AG09309 (cell line): ENCODE measurements around the gene PTPRC.

ENCODE experiments used
- DNase-seq: peaks from one replicate; pipeline ENCODE4 v3.0.0-alpha.2; 2010; ENCODE audit warnings: low read depth
- H3K4me3 ChIP-seq: 2 replicates; pipeline ENCODE4 v1.5.1; 2011; ENCODE audit warnings: mild to moderate bottlenecking, low read depth, low read length, moderate library complexity; ENCODE audit not compliant: control insufficient read depth
- TF ChIP-seq, protein P1 (sequence below): IDR thresholded peaks from 2 replicates; pipeline ENCODE4 v1.5.1; 2011; ENCODE audit warnings: mild to moderate bottlenecking, low read depth, low read length, inconsistent platforms; ENCODE audit not compliant: insufficient read depth, control insufficient read depth; ENCODE audit errors: missing control alignments

PTPRC gene, protein sequence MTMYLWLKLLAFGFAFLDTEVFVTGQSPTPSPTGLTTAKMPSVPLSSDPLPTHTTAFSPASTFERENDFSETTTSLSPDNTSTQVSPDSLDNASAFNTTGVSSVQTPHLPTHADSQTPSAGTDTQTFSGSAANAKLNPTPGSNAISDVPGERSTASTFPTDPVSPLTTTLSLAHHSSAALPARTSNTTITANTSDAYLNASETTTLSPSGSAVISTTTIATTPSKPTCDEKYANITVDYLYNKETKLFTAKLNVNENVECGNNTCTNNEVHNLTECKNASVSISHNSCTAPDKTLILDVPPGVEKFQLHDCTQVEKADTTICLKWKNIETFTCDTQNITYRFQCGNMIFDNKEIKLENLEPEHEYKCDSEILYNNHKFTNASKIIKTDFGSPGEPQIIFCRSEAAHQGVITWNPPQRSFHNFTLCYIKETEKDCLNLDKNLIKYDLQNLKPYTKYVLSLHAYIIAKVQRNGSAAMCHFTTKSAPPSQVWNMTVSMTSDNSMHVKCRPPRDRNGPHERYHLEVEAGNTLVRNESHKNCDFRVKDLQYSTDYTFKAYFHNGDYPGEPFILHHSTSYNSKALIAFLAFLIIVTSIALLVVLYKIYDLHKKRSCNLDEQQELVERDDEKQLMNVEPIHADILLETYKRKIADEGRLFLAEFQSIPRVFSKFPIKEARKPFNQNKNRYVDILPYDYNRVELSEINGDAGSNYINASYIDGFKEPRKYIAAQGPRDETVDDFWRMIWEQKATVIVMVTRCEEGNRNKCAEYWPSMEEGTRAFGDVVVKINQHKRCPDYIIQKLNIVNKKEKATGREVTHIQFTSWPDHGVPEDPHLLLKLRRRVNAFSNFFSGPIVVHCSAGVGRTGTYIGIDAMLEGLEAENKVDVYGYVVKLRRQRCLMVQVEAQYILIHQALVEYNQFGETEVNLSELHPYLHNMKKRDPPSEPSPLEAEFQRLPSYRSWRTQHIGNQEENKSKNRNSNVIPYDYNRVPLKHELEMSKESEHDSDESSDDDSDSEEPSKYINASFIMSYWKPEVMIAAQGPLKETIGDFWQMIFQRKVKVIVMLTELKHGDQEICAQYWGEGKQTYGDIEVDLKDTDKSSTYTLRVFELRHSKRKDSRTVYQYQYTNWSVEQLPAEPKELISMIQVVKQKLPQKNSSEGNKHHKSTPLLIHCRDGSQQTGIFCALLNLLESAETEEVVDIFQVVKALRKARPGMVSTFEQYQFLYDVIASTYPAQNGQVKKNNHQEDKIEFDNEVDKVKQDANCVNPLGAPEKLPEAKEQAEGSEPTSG (N-terminal part only)

DNA sequence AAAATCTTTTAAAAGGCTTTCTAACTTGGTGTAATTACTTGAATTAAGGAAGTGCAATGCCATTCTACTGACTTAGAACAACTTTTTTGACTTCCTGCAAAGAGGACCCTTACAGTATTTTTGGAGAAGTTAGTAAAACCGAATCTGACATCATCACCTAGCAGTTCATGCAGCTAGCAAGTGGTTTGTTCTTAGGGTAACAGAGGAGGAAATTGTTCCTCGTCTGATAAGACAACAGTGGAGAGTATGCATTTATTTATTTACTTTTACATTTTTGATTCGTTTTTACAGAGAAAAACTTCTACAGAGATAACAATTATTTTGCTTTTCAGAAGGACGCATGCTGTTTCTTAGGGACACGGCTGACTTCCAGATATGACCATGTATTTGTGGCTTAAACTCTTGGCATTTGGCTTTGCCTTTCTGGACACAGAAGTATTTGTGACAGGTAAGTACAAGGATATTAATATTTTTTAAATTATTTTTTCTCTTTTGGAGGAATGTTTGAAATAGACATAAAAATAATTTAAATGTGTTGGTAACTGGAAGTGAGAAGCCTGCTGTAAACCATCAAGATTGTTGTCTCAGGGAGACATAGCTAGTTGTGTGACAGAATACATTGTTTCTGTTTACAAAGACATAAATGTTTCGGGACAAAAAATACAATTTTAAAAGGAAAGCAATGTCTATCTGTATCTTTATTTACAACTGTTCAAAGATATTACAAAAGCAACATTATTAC, at the start of gene PTPRC:
Gene PTPRC, plus strand, starts transcription at position 147 of the 742 bp plus-strand sequence. Its CDS starts 229 bp downstream, at position 376.
- TF ChIP-seq, protein P1, sequence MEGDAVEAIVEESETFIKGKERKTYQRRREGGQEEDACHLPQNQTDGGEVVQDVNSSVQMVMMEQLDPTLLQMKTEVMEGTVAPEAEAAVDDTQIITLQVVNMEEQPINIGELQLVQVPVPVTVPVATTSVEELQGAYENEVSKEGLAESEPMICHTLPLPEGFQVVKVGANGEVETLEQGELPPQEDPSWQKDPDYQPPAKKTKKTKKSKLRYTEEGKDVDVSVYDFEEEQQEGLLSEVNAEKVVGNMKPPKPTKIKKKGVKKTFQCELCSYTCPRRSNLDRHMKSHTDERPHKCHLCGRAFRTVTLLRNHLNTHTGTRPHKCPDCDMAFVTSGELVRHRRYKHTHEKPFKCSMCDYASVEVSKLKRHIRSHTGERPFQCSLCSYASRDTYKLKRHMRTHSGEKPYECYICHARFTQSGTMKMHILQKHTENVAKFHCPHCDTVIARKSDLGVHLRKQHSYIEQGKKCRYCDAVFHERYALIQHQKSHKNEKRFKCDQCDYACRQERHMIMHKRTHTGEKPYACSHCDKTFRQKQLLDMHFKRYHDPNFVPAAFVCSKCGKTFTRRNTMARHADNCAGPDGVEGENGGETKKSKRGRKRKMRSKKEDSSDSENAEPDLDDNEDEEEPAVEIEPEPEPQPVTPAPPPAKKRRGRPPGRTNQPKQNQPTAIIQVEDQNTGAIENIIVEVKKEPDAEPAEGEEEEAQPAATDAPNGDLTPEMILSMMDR, result no peak
- no peak for DNase-seq
- no peak within 1 kb of the TSS for H3K4me3 ChIP-seq

DNA sequence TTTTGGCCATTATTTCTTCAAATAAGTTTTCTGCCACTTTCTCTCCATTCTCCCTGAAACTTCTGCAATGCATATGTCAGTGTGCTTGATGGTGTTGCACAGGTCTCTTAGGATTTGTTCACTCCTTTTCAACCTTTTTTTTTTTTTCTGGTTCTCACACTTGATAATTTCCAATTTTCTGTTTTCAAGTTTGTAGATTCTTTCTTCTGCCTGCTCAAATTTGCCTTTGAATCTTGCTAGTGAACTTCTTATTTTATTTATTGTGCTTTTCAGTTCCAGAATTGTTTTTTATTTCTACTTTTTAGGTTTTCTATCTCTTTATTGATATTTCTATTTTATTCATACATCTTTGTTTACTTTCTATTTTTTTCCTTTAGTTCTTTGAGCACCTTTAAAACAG, 48.4 kb upstream of the PTPRC start:
- TF ChIP-seq, protein P1, result no peak
- no peak for DNase-seq
- H3K4me3 ChIP-seq, result no peak overlapping the region

DNA sequence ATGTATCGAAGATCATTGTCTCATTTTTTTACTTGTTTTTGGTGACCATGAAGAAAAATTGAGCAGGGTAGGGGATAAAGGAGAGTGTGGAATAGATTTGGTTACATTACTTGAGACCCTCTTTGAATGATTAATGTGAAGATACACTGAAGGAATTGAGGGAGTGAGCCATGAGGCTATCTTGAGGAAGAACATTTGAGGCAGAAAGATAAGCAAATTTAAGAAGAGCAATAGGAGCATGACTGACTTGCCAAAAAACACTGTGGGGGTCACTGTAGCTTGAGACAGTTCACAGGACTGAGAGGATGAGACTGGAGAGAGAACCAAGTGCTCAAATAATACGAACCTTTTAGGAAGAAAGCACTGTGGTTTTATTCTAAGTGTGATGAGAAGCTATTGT, 43.1 kb upstream of the PTPRC start:
- no peak for DNase-seq
- TF ChIP-seq, protein P1, result no peak
- H3K4me3 ChIP-seq, result no peak overlapping the region

DNA sequence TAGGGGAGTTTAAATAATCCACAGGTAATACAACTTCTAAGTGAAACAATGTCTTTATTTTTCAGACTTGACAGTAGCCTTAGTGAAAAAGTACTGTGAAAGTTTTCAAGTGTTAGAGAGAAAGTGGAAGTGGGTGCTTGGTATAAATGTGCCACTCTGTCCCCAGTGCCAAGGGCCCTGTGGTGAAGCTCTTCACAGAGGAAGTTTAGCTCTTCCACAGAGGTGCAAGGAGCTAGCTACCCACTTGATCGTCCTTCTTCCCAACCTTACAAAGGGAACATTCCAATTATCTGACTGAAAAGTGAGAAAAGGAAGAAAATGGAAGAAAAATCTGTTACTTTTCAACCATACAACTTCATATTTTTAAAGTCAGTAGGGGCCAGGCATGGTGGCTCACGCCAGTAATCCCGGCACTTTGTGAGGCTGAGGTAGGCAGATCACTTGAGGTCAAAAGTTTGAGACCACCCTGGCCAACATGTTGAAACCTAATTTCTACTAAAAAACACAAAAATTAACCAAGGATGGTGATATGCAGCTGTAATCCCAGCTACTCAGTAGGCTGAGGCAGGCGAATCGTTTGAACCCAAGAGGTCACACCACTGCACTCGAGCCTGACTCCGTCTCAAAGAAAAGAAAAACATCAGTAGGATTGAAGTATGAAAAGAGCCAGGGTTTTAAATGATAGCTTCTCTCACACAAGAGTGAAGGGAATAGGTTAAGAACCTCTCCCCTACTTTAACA, 41.0 kb upstream of the PTPRC start:
- no peak for DNase-seq
- no peak overlapping the region for H3K4me3 ChIP-seq
- TF ChIP-seq, protein P1, result no peak

DNA sequence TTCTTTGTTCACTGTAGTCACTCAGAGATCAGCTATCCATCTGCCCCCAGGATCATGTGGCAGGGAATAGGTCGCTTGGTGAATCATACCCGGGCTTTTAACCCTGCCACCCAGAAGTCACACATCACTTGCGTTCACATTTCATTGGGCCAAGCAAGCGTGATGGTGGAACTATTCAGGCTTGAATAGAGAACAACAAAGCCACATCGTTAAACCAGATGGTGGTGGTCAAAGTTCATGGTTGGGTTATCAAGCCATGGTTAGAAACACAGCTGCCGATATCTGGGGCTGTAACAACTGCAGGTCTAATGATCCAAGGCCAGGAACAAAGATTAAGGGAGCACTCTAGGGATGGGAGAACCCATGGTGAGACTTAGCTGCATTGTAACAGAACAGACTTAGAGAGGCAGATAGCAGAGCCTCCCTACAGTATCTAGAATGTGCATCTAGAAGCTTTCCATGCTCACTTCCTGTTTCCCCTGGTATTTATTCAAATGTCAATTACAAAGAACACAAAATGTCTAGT, 40.0 kb upstream of the PTPRC start:
- DNase-seq, result no peak
- TF ChIP-seq, protein P1, result no peak
- no peak overlapping the region for H3K4me3 ChIP-seq
